B cell (primary cell): ENCODE data around the gene NCLN.

Experiments
- CTCF ChIP-seq: fragments of 200-600 bp; IDR thresholded peaks from one replicate; pipeline ENCODE4 v1.8.0; 2022; ENCODE audit warnings: antibody characterized with exemption, mild to moderate bottlenecking
- EZH2 ChIP-seq: IDR thresholded peaks from 2 replicates; pipeline ENCODE4 v1.6.1; 2012; ENCODE audit warnings: borderline replicate concordance, low read depth, mild to moderate bottlenecking, moderate library complexity, low read length; ENCODE audit not compliant: insufficient read depth, poor library complexity, severe bottlenecking

- TF ChIP-seq CTCF (no peak), EZH2 (no peak)
Measured at GRCh38 chr19:3233831-3234230, 48.1 kb downstream of the NCLN start.
